ENCODE results near the gene TTYH2. TPM values are rescaled to one million over a fixed set of nuclear protein-coding genes. Genes with fewer than 3 reads are reported as not detected.

The TTYH2 gene
- total and polyA plus RNA-seq, 3 experiments from 2014 or later = 6.0 to 17.4 (median 17.1) TPM

DNA sequence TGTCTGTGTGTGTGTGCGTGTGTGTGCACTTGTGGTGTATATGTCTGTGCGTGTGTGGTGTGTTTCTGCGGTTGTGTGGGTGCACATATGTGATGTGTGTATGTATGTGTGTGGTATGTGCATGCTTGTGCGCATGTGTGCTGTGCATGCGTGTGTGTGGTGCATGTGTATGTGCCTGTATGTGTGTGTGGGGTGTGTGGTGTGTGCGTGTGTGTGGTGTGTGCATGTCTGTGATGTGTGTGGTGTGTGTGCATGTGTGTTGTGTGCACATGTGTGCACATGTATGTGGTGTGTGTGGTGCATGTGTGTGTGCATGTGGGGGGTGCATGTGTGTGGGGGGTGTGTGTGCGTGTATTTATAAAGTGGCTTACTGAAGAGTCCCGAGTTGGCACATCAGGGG, 37.7 kb downstream of the TTYH2 start:
- Mint-ChIP-seq H3K27me3 (no peaks in the 10 kb centered on the region), H3K4me3 (no peak overlapping the region), H3K9me3 (no peaks in the 10 kb centered on the region), H3K36me3 (peaks cover 3 to 39% (median 15%) of the 10 kb centered on the region in 3 donors), H3K27ac (peak overlapping the region in 2 of 8 donors; percentile 57 to 91), H3K4me1 (peaks cover 3 to 18% (median 4%) of the 10 kb centered on the region in 3 donors)
- H3K27me3 ChIP-seq (ENCODE audit: insufficient read depth, low read length, poor library complexity, severe bottlenecking) = no peaks in the 10 kb centered on the region
- H3K27ac ChIP-seq (ENCODE audit: low read depth, low read length) = no peak overlapping the region
- no peak overlapping the region for H3K4me3 ChIP-seq (ENCODE audit: low read length)
- H3K9me3 ChIP-seq (ENCODE audit: low read length) = no peaks in the 10 kb centered on the region
- H3K4me1 ChIP-seq (ENCODE audit: insufficient read depth, low read length) = no peaks in the 10 kb centered on the region
- DNase-seq = no peak
- H3K36me3 ChIP-seq (ENCODE audit: insufficient read depth, low read length) = no peaks in the 10 kb centered on the region
- ChIA-PET CTCF (interaction anchor here (0.8 to 1.6 kb wide), 3 partner anchors 11 to 117 kb away, joined by 3 to 4 read pairs (median 3); no protein-coding TSS in a partner anchor), POLR2A (no interaction called here)

DNA sequence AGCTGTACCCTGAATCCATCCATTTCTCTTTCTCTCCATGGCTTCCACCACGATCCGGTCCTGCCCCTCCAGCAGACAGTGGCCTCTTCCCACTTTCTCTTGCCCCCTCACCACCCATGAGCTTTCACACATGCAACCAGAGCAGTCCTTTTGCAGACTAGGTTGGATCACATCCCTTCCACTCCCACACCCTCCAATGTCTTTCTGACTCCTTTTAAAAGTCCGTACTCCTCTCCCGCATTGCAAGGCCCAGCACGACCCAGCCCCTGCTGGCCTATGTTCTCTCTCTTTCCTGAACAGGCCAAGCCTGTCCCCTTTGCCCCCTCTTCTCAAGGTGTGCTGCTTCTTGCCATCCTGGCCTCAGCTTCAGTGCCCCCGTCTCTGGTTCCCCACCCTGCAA, 38.2 kb downstream of the TTYH2 start:
- Mint-ChIP-seq H3K27ac (peak overlapping the region in 3 of 8 donors; percentile 51 to 91 (median 52)), H3K4me3 (no peak overlapping the region), H3K9me3 (no peaks in the 10 kb centered on the region), H3K27me3 (no peaks in the 10 kb centered on the region), H3K36me3 (peaks cover 3 to 36% (median 14%) of the 10 kb centered on the region in 3 donors), H3K4me1 (peaks cover 3 to 15% (median 4%) of the 10 kb centered on the region in 3 donors)
- ChIA-PET POLR2A (no interaction called here), CTCF (interaction anchor here (0.8 to 1.6 kb wide), 3 partner anchors 11 to 116 kb away, joined by 3 to 4 read pairs (median 3); no protein-coding TSS in a partner anchor)
- DNase-seq = no peak
- Histone ChIP-seq H3K4me1 (ENCODE audit: insufficient read depth, low read length) (no peaks in the 10 kb centered on the region), H3K36me3 (ENCODE audit: insufficient read depth, low read length) (no peaks in the 10 kb centered on the region), H3K27me3 (ENCODE audit: insufficient read depth, low read length, poor library complexity, severe bottlenecking) (no peaks in the 10 kb centered on the region), H3K4me3 (ENCODE audit: low read length) (no peak overlapping the region), H3K9me3 (ENCODE audit: low read length) (no peaks in the 10 kb centered on the region), H3K27ac (ENCODE audit: low read depth, low read length) (no peak overlapping the region)

DNA sequence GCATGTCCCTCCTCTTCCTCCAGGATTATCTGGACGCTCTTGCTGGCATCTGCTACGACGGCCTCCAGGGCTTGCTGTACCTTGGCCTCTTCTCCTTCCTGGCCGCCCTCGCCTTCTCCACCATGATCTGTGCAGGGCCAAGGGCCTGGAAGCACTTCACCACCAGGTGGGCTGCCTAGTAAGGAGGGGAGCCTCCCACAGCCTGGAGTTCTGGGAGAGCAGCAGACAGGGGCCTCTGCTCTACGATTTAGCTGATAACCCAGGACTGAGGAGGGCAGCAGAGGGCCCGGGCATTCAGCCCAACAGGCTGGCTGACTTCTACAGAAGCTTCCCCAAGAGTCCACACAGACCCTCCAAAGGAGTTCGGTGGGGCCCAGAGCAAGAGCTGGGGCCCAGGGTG, 38.8 kb downstream of the TTYH2 start:
- H3K27ac Mint-ChIP-seq = no peak overlapping the region
- H3K9me3 ChIP-seq (ENCODE audit: low read length) = no peaks in the 10 kb centered on the region
- no peak overlapping the region for H3K4me3 ChIP-seq (ENCODE audit: low read length)
- CTCF ChIA-PET = interaction anchor here (1.4 to 1.6 kb wide), 2 partner anchors 44 to 116 kb away, joined by 3 to 4 read pairs; no protein-coding TSS in a partner anchor
- H3K27ac ChIP-seq (ENCODE audit: low read depth, low read length) = no peak overlapping the region
- POLR2A ChIA-PET = no interaction called here
- no peaks in the 10 kb centered on the region for H3K27me3 Mint-ChIP-seq
- no peaks in the 10 kb centered on the region for H3K4me1 ChIP-seq (ENCODE audit: insufficient read depth, low read length)
- no peak for DNase-seq
- H3K4me1 Mint-ChIP-seq = peaks cover 3 to 14% (median 4%) of the 10 kb centered on the region in 3 donors
- H3K36me3 Mint-ChIP-seq = peaks cover 3 to 39% (median 14%) of the 10 kb centered on the region in 3 donors
- no peaks in the 10 kb centered on the region for H3K36me3 ChIP-seq (ENCODE audit: insufficient read depth, low read length)
- H3K4me3 Mint-ChIP-seq = no peak overlapping the region
- H3K9me3 Mint-ChIP-seq = no peaks in the 10 kb centered on the region
- H3K27me3 ChIP-seq (ENCODE audit: insufficient read depth, low read length, poor library complexity, severe bottlenecking) = no peaks in the 10 kb centered on the region

DNA sequence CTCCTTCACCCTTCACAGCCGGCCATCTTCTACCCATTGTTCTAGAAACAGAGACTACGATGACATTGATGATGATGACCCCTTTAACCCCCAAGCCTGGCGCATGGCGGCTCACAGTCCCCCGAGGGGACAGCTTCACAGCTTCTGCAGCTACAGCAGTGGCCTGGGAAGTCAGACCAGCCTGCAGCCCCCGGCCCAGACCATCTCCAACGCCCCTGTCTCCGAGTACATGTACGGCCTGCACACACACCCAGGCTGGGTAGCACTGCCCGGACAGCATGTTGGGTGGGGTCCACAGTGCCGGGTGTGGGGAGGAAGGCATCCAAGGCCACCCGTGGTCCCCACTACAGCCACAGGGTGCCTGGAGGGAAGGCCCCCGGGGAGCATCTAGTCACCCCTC, 39.7 kb downstream of the TTYH2 start:
- Histone ChIP-seq H3K4me1 (ENCODE audit: insufficient read depth, low read length) (no peaks in the 10 kb centered on the region), H3K27ac (ENCODE audit: low read depth, low read length) (no peak overlapping the region), H3K4me3 (ENCODE audit: low read length) (no peak overlapping the region), H3K9me3 (ENCODE audit: low read length) (no peaks in the 10 kb centered on the region), H3K27me3 (ENCODE audit: insufficient read depth, low read length, poor library complexity, severe bottlenecking) (no peaks in the 10 kb centered on the region), H3K36me3 (ENCODE audit: insufficient read depth, low read length) (no peaks in the 10 kb centered on the region)
- Mint-ChIP-seq H3K4me3 (no peak overlapping the region), H3K4me1 (peaks cover 3 to 14% (median 4%) of the 10 kb centered on the region in 3 donors), H3K36me3 (peaks cover 3 to 43% (median 14%) of the 10 kb centered on the region in 3 donors), H3K27me3 (no peaks in the 10 kb centered on the region), H3K27ac (no peak overlapping the region), H3K9me3 (no peaks in the 10 kb centered on the region)
- DNase-seq = no peak
- CTCF ChIA-PET = interaction anchor here (1.6 kb wide), 1 partner anchor 43 kb away, joined by 4 read pairs; no protein-coding TSS in a partner anchor
- POLR2A ChIA-PET = no interaction called here

DNA sequence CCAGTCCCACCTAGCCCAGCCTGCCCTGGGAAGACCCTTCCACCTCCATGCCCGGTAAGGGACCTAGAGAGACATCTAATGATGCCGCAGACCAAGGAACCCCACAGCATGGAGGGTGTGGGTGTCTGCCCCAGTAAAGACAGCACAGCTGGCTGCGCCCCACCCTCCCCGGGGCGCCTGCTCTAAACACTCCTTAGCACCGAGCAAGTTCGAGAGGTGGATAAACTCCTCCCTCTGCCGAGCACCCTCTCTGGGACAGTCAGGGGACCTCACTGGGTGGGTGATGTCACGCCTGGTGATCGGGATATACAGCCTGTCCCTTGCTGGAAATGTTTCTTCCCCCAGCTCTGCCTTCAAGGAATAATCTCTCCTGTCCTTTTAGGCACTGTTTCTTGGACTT, 43.9 kb downstream of the TTYH2 start:
- Histone ChIP-seq H3K4me3 (ENCODE audit: low read length) (no peak overlapping the region), H3K4me1 (ENCODE audit: insufficient read depth, low read length) (no peaks in the 10 kb centered on the region), H3K36me3 (ENCODE audit: insufficient read depth, low read length) (no peaks in the 10 kb centered on the region), H3K27ac (ENCODE audit: low read depth, low read length) (no peak overlapping the region), H3K9me3 (ENCODE audit: low read length) (no peaks in the 10 kb centered on the region), H3K27me3 (ENCODE audit: insufficient read depth, low read length, poor library complexity, severe bottlenecking) (no peaks in the 10 kb centered on the region)
- Mint-ChIP-seq H3K9me3 (no peaks in the 10 kb centered on the region), H3K27me3 (no peaks in the 10 kb centered on the region), H3K27ac (peak overlapping the region in 2 of 8 donors; percentile 12 to 51), H3K4me3 (no peak overlapping the region), H3K4me1 (no peaks in the 10 kb centered on the region), H3K36me3 (peaks cover 3 to 45% (median 5%) of the 10 kb centered on the region in 3 donors)
- DNase-seq = no peak
- ChIA-PET POLR2A (no interaction called here), CTCF (no interaction called here)

DNA sequence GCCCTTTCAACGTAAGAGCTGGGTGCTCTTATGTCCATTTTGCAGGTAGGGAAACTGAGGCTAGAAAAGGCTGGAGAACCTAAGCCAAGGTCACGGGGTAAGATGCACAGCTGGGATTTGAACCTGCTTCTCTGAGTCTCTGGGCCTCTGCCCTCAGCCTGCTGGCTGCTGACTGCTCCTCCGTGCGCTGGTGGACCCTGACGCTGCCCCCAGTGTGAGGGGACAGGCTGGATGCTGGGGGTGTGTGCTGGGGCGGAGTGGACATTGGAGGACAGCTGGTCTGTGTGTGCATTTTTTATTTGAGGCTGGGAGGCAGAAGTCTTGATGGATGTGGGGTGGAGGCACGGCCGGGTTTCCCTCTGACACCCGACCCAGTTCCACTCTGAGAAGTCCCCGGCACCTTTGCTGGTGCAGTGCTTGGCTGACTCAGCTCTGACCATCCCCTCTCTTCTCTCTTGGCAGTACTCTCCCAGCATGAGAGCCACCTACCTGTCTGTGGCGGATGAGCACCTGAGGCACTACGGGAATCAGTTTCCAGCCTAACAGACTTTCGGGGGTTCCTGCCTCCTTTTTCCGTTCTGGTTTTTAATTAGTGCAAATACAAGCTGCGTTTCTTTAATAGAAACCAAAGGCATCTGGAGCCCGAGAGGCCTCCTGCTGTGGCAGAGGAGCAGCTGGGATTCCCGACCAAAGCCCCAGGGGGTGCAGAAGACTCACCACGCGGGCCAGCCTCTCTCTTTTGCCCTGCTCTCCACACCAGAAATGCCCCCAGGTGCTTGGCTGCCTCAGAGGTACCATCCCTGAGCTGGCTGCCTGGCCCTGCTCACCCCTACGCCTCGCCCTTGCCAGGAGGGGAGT, 46.5 kb downstream of the TTYH2 start:
- Histone ChIP-seq H3K9me3 (ENCODE audit: low read length) (no peaks in the 10 kb centered on the region), H3K27ac (ENCODE audit: low read depth, low read length) (no peak overlapping the region), H3K36me3 (ENCODE audit: insufficient read depth, low read length) (no peaks in the 10 kb centered on the region), H3K4me3 (ENCODE audit: low read length) (no peak overlapping the region), H3K27me3 (ENCODE audit: insufficient read depth, low read length, poor library complexity, severe bottlenecking) (no peaks in the 10 kb centered on the region), H3K4me1 (ENCODE audit: insufficient read depth, low read length) (no peaks in the 10 kb centered on the region)
- no peak for DNase-seq
- ChIA-PET CTCF (interaction anchor here (1.3 to 1.6 kb wide), 3 partner anchors 9 to 108 kb away, joined by 3 to 8 read pairs (median 3); no protein-coding TSS in a partner anchor), POLR2A (interaction anchor here (0.8 kb wide), 1 partner anchor 25 kb away, joined by 3 read pairs; no protein-coding TSS in a partner anchor)
- Mint-ChIP-seq H3K9me3 (no peaks in the 10 kb centered on the region), H3K27me3 (no peaks in the 10 kb centered on the region), H3K4me3 (no peak overlapping the region), H3K36me3 (peaks cover 0 to 28% (median 1%) of the 10 kb centered on the region in 3 donors), H3K4me1 (no peaks in the 10 kb centered on the region), H3K27ac (peak overlapping the region in 2 of 8 donors; percentile 50 to 66)

DNA sequence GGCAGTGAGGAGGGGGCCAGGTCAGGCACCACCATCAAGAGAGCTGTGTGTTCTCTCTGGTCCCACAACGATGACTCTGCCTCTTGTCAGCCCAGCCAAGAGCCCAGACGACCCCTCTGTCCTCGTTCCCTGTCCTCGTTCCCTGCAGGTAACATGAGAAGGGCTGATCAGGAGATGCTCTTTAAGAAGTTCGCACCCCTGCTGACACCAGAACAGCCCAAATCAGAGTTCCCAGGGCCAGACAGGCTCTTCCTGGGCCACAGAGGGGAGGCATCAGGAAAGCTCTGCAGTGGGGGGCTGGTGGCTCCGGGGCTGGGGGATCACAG, 47.1 kb downstream of the TTYH2 start:
- Histone ChIP-seq H3K4me1 (ENCODE audit: insufficient read depth, low read length) (no peaks in the 10 kb centered on the region), H3K36me3 (ENCODE audit: insufficient read depth, low read length) (no peaks in the 10 kb centered on the region), H3K4me3 (ENCODE audit: low read length) (no peak overlapping the region), H3K27ac (ENCODE audit: low read depth, low read length) (no peak overlapping the region), H3K27me3 (ENCODE audit: insufficient read depth, low read length, poor library complexity, severe bottlenecking) (no peaks in the 10 kb centered on the region), H3K9me3 (ENCODE audit: low read length) (no peaks in the 10 kb centered on the region)
- Mint-ChIP-seq H3K36me3 (peaks cover 0 to 25% (median 1%) of the 10 kb centered on the region in 3 donors), H3K9me3 (no peaks in the 10 kb centered on the region), H3K4me1 (no peaks in the 10 kb centered on the region), H3K27ac (peak overlapping the region in 1 of 8 donors; percentile 4), H3K27me3 (no peaks in the 10 kb centered on the region), H3K4me3 (no peak overlapping the region)
- ChIA-PET POLR2A (no interaction called here), CTCF (interaction anchor here (1.6 kb wide), 2 partner anchors 36 to 107 kb away, joined by 3 to 8 read pairs; no protein-coding TSS in a partner anchor)
- DNase-seq = no peak

DNA sequence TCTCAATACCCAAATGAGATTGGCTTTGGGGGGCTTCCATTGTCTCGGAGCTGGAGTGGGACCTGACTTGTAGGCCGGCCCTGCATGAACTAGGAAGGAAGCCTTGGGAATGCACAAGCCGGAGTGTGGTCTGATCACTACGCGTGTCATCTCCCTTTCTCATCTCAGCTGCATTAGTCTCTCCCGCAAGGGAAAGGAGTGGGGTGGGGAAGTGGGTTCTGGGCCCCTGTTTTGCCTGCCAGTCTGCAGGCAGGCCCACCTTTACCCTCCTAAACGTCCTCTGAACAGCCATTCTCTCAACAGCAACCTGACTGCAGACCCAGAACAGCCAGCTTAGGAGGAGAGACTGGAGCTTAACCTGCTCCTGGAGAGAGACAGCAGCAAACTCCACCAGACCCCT, 49.2 kb downstream of the TTYH2 start:
- ChIA-PET POLR2A (no interaction called here), CTCF (interaction anchor here (0.8 to 1.9 kb wide), 4 partner anchors 11 to 63 kb away, joined by 3 to 6 read pairs (median 3); no protein-coding TSS in a partner anchor)
- peaks cover 0 to 17% (median 6%) of the 10 kb centered on the region in 3 donors for H3K36me3 Mint-ChIP-seq
- Histone ChIP-seq H3K4me3 (ENCODE audit: low read length) (no peak overlapping the region), H3K27ac (ENCODE audit: low read depth, low read length) (no peak overlapping the region), H3K36me3 (ENCODE audit: insufficient read depth, low read length) (no peaks in the 10 kb centered on the region), H3K27me3 (ENCODE audit: insufficient read depth, low read length, poor library complexity, severe bottlenecking) (no peaks in the 10 kb centered on the region), H3K9me3 (ENCODE audit: low read length) (no peaks in the 10 kb centered on the region), H3K4me1 (ENCODE audit: insufficient read depth, low read length) (no peaks in the 10 kb centered on the region)
- H3K9me3 Mint-ChIP-seq = no peaks in the 10 kb centered on the region
- H3K4me1 Mint-ChIP-seq = peaks cover under 1 to 2% (median under 1%) of the 10 kb centered on the region in 3 donors
- no peak for DNase-seq
- H3K4me3 Mint-ChIP-seq = no peak overlapping the region
- H3K27me3 Mint-ChIP-seq = peaks cover 1 to 2% of the 10 kb centered on the region in 2 donors
- peak overlapping the region in 1 of 8 donors; percentile 48 for H3K27ac Mint-ChIP-seq
